ENCODE results near the gene DMBT1.

Gene DMBT1

GRCh38 chr10:122649903-122650302 lies 89.3 kb downstream of the DMBT1 start:
- no peak for DNase-seq

DNA sequence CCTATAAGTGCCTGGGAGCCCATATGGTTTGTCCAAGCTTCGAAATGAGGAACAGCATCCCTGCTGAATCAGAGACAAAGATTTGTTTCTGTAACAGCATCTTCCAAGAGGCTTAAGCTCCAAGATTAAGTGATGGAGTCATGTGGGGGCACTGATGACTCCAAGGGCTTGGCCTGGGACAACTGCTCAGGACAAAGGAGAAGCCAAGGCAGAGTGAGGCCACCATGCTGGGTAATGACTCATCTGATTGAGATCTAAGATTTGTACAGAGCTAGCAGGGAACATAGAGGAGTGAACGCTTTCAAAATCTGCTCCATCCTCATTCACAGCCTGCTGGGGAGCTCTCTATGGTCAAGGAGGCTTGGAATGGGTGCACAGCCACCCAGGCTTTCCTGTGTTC lies 89.8 kb downstream of the DMBT1 start:
- no peak for DNase-seq

- no peak for DNase-seq
Observed at GRCh38 chr10:122655524-122656307, 95.2 kb downstream of the DMBT1 start.

DNA sequence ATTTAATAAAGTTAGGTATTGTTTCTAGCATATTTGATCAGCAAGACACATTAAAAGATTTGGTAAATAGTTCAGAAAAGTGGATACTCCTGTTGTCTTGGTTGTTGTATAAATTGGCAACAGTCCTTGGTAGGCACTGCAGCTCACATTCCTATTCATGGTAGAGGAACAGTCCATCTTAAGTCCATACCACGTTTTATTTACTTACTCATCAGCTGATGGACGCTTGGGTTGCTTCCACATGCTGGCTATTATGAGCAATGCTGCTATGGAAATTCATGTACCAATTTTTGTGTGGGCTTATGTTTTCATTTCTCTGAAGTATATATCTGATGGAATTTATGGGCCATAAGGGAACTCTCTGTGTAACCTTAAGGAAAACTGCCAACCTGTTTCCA lies 95.8 kb downstream of the DMBT1 start:
- no peak for DNase-seq

DNA sequence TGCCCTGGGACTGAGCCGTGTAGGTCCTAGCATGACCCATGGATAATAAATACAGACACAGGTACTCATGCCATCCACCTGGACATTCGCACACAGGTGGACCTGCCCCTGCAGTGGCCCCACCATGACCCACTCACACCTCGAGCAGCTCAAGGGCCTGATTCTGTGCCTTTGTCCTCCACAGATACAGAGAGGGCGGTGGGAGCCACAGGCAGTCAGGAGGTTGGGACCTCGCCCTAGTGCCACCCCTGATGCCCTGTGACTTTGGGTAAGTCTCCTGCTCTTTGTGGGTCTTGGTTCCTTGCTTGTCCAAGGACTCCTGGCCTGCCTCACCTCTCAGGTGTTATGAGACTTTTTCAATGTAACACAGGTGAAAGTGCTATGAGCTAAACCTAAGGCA lies 96.2 kb downstream of the DMBT1 start:
- no peak for DNase-seq

DNA sequence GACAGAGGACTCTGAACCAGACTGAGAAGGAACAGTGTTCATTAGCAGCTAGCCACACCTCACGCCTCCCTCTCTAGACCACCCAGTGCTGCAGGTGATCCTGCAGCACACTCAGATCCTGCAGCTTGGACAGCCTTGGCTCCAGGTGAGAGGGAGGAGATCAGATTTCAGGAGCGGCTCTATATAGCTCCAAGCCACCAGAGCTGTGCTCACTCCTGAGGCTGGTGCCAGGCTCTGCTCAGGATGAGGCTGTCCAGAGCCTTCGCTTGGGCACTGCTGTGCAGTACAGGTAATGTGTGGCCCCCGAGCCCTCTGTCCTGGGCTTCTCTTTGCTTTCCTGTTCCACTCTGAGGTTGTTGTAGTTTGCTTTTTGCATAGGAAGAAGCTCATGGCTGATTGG lies 96.7 kb downstream of the DMBT1 start:
- no peak for DNase-seq

- DNase-seq: no peak
Observed at GRCh38 chr10:122657729-122658128, 97.2 kb downstream of the DMBT1 start.

- no peak for DNase-seq
Observed at GRCh38 chr10:122658356-122659049, 97.9 kb downstream of the DMBT1 start.

- no peak for DNase-seq
Observed at GRCh38 chr10:122659126-122659525, 98.6 kb downstream of the DMBT1 start.

- DNase-seq: no peak
Observed at GRCh38 chr10:122659651-122660050, 99.1 kb downstream of the DMBT1 start.

DNA sequence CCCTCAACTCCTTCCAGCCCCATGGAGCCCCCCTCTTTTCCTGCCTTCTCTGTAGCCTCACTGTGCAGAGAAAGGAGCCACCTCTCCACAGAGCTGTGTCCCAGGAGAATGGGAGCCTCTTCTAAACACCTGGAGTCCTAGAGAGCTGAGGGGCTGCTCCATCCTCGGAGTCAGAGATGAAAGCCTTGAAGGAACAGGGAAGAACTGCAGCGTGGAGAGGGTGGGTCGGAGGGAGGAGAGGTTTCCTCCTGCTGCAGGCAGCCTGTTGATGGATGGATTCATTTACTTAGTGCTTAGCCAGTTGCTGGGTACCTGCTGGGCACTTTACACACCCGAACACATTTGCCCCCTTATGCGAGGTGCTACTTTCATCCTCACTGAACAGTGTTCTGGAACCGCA lies 100.1 kb downstream of the DMBT1 start:
- DNase-seq: no peak

- no peak for DNase-seq
Observed at GRCh38 chr10:122662231-122662630, 101.7 kb downstream of the DMBT1 start.

DNA sequence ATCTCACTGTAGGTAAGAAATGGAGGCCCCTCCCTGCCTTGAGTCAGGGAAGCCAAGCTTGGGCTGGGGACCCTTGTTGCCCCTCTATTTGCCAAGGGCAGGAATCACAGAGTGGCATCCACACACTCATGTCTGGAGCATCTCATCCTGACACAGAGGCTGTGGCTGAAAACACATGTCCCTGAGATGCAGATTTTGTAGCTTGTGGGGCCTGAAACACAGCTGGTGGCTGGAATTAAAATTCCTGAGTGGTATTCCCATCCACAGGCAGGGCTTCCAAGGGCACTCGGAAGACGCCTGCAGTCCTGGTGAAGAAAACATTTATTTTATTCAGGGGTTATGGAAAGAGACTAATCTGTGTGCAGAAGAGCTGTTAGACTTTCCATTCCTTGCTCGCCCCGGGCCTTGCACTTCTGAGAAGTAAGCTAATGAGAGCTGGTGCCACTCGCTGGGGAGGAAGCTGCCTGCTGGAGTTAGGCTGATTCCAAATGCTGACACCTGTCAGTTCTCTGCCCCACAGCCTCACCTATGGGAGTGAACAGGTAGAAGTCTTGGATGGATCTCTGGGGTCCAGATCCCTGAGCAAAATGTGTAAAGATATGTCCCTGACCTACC lies 103.1 kb downstream of the DMBT1 start:
- DNase-seq: no peak

- DNase-seq: no peak
Observed at GRCh38 chr10:122664501-122664900, 103.9 kb downstream of the DMBT1 start.

GRCh38 chr10:122665329-122665860 lies 104.8 kb downstream of the DMBT1 start:
- no peak for DNase-seq

DNA sequence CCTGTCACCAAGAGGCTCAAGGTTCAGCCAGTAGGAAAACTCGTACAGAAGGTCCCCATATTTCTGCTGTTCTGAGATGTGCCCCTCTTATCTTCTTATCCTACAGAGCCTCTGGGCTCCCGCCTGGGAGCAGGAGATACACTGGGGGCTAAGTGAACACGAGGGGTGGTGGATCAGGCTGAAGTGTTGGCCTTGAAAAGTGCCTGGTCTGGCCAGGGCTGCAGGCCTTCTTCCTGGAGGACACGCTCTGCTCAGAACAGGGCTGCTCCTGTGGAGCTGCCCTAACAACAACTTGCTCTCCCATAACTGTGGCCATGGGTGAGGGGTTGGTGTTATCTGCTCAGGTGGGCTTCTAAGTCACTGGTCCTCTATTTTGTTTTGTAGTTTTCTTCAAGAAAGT lies 105.4 kb downstream of the DMBT1 start:
- no peak for DNase-seq

DNA sequence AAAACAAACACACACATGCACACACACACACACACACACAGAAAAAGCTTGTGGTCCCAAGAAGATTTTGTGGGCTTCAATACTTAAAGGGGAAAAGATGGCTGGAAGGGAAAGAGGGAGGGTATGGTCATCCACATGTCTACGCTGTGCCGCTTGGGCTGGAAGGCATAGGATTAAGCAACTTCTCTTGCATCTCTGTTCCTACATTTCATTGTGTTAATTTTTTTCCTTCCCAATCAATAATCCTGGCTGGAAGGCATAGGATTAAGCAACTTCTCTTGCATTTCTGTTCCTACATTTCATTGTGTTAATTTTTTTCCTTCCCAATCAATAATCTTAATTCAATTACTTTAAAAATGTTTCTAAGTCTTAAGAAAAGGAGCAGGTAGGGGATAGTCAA lies 108.5 kb downstream of the DMBT1 start:
- DNase-seq: no peak

- no peak for DNase-seq
Observed at GRCh38 chr10:122669842-122670241, 109.3 kb downstream of the DMBT1 start.

DNA sequence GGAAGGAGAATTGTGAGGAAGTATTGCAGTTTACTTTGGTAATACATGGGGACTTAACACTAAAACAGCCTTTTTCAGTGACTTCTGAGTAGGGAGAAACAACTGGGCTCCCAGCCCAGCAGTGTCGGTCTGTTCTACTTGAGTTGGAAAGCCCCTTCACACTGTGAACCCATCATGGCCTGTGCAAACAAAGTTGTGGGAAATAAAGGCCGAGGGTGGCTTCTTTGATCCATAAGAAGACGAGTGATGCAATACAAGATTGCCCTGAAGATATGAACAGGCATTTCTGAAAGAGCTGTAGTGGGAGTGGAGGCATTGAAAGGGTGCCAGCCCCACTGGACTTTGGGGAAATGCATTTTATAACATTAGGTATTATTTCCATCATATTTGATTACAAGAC lies 110.8 kb downstream of the DMBT1 start:
- no peak for DNase-seq

GRCh38 chr10:122672655-122673054 lies 112.1 kb downstream of the DMBT1 start:
- DNase-seq: no peak

DNA sequence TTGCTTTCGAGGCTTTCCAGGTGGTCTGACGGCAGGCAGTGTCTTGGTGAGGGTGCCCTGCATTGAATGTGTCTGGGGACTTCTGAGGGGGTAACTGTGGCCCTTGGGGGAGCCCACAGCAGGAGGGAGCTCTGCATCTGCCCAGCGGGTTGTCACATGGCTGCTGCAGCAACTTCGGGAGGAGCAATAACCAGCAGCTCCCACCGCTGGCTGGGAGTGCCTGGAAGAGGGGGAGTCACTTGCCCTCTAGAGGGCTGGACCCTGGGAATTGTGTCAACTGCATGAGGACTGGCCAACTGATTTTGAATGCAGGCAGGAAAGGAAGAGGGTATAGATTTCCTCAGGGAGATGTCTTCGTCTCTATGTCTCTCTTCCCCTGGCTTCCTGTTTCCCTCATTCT lies 112.7 kb downstream of the DMBT1 start:
- DNase-seq: no peak

- DNase-seq: no peak
Observed at GRCh38 chr10:122673731-122674130, 113.2 kb downstream of the DMBT1 start.

GRCh38 chr10:122674781-122675180 lies 114.2 kb downstream of the DMBT1 start:
- DNase-seq: no peak

GRCh38 chr10:122675278-122675677 lies 114.7 kb downstream of the DMBT1 start:
- no peak for DNase-seq

Data from stimulated activated CD4-positive, alpha-beta T cell treated with anti-CD3 and anti-CD28 coated beads, Interleukin-1b, Interleukin-23, amount 100 ng/mL, for 48 hours (primary cell).